ENCODE results near the gene EIF4G1.

- TF ChIP-seq CTCF (IDR thresholded peaks at IDR 0.05; ENCODE audit: extremely low read depth in 1 of 2, insufficient read depth in 1 of 2, low read depth in 1 of 2, low read length in 2 of 2) (peak; percentile 67), FOS (IDR thresholded peaks at IDR 0.05; ENCODE audit: borderline replicate concordance, insufficient read depth, low read length) (no peak), POLR2A (IDR thresholded peaks at IDR 0.05; ENCODE audit: low read depth, low read length) (no peak), EZH2 (IDR thresholded peaks at IDR 0.05; ENCODE audit: borderline replicate concordance, low read depth, low read length, severe bottlenecking) (no peak), POLR2AphosphoS5 (IDR thresholded peaks at IDR 0.05; ENCODE audit: insufficient read depth, low read depth, low read length) (no peak), JUN (IDR thresholded peaks at IDR 0.05; ENCODE audit: borderline replicate concordance, insufficient read depth, insufficient read length, low read depth) (no peak), MAX (IDR thresholded peaks at IDR 0.05; ENCODE audit: insufficient read depth, insufficient read length) (no peak), MYC (IDR thresholded peaks at IDR 0.05; ENCODE audit: low read depth, low read length) (no peak)
These were observed 24.9 kb upstream of the EIF4G1 start for GRCh38 chr3:184289426-184289938.
